Activated naive CD8-positive, alpha-beta T cell treated with anti-CD3 and anti-CD28 coated beads, Interleukin-2, amount 10 ng/mL, durations not matched to agents 7 days and 5 days (primary cell): Measurements from ENCODE around the gene C11orf91. TPM values are rescaled to one million over a fixed set of nuclear protein-coding genes. Genes with fewer than 3 reads are reported as not detected.
"Not testable (repeated sequence)": the region's sequence is repeated elsewhere in the genome, so short reads cannot be mapped to it uniquely, and the experiment has no call there.

ENCODE experiments used
- ATAC-seq: fragments of 150-1000 bp; cut with Tn5 transposase; one replicate; pipeline ENCODE4 v1.10.0; 2021; ENCODE audit warnings: low read depth, moderate library complexity
- POLR2A ChIA-PET: fragments of 350-600 bp; sonication (Branson Sonifier 250); formaldehyde crosslinking; loops from one replicate; lab custom pipeline; 2021; ENCODE audit warnings: antibody characterized with exemption; lab: Charles Lee
- DNase-seq: peaks from one replicate; pipeline ENCODE4 v3.0.0; 2021
- H3K27ac Mint-ChIP-seq: one replicate; pipeline ENCODE4 v1.8.0; 2022; ENCODE audit warnings: mild to moderate bottlenecking, mixed read lengths
- H3K27me3 Mint-ChIP-seq: one replicate; pipeline ENCODE4 v1.8.0; 2022; ENCODE audit warnings: mild to moderate bottlenecking, moderate library complexity, mixed read lengths
- H3K36me3 Mint-ChIP-seq: one replicate; pipeline ENCODE4 v1.8.0; 2021; ENCODE audit warnings: mild to moderate bottlenecking, mixed read lengths
- H3K4me1 Mint-ChIP-seq: one replicate; pipeline ENCODE4 v1.8.0; 2021; ENCODE audit warnings: mixed read lengths
- H3K4me3 Mint-ChIP-seq: one replicate; pipeline ENCODE4 v1.8.0; 2022; ENCODE audit warnings: mild to moderate bottlenecking, moderate library complexity, mixed read lengths
- H3K9me3 Mint-ChIP-seq: one replicate; pipeline ENCODE4 v1.8.0; 2021; ENCODE audit warnings: mixed read lengths
- total RNA-seq, 2 experiments: library from RNA; stranded (reverse); gene quantifications; one replicate each; pipeline ENCODE4 v1.2.3, GENCODE V29; 2021

C11orf91 gene
- total RNA-seq, 2 experiments from 2014 or later: 0.40 TPM; not detected in 1

DNA sequence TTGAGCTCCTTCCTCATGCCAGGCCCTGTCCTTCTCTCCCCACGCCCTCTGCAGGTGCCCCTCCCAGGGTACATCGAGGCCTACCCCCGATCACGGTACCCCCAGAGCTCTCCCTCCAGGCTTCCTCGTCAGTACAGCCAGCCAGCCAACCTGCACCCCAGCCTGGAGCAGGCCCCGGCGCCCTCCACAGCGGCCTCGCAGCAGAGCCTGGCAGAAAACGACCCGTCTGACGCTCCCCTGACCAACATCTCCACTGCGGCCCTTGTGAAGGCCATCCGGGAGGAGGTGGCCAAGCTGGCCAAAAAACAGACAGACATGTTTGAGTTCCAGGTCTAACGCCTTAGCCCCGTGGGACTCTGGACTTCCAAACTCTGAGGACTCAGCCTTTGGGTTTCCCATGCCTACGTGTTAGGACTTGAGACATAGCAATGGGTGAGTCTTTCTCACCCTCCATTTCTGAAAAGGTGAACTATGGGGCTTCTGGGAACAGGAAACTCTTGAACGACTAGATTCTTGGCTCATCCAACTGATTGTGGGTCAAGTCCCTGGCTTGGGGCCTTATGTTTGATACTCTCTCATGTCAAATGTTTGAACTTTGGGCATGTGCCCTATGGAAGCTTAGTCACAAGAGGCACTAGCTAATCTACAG is 32.7 kb downstream of the C11orf91 start:
- ATAC-seq (no peak), DNase-seq (no peak)
- no peak overlapping the region for H3K27ac Mint-ChIP-seq
- peaks cover 3% of the 10 kb centered on the region for H3K4me1 Mint-ChIP-seq
- no peaks in the 10 kb centered on the region for H3K9me3 Mint-ChIP-seq
- H3K36me3 Mint-ChIP-seq: no peaks in the 10 kb centered on the region
- peaks cover 6% of the 10 kb centered on the region for H3K27me3 Mint-ChIP-seq
- no peak overlapping the region for H3K4me3 Mint-ChIP-seq
- POLR2A ChIA-PET: no interaction called here

GRCh38 chr11:33665350-33666106 is 35.1 kb downstream of the C11orf91 start:
- POLR2A ChIA-PET: no interaction called here
- H3K4me1 Mint-ChIP-seq: no peaks in the 10 kb centered on the region
- no peak overlapping the region for H3K27ac Mint-ChIP-seq
- no peaks in the 10 kb centered on the region for H3K27me3 Mint-ChIP-seq
- H3K36me3 Mint-ChIP-seq: no peaks in the 10 kb centered on the region
- no peak for DNase-seq
- no peak overlapping the region for H3K4me3 Mint-ChIP-seq
- H3K9me3 Mint-ChIP-seq: no peaks in the 10 kb centered on the region
- ATAC-seq: no peak

- H3K9me3 Mint-ChIP-seq: no peaks in the 10 kb centered on the region
- H3K27ac Mint-ChIP-seq: no peak overlapping the region
- ATAC-seq: no peak
- no peaks in the 10 kb centered on the region for H3K4me1 Mint-ChIP-seq
- no peaks in the 10 kb centered on the region for H3K27me3 Mint-ChIP-seq
- no peak for DNase-seq
- H3K4me3 Mint-ChIP-seq: no peak overlapping the region
- POLR2A ChIA-PET: no interaction called here
- H3K36me3 Mint-ChIP-seq: no peaks in the 10 kb centered on the region
Measured at GRCh38 chr11:33664827-33665226, 35.8 kb downstream of the C11orf91 start.

GRCh38 chr11:33664166-33664565 is 36.5 kb downstream of the C11orf91 start:
- POLR2A ChIA-PET: no interaction called here
- Mint-ChIP-seq H3K27me3 (no peaks in the 10 kb centered on the region), H3K36me3 (no peaks in the 10 kb centered on the region), H3K27ac (no peak overlapping the region), H3K9me3 (no peaks in the 10 kb centered on the region), H3K4me1 (no peaks in the 10 kb centered on the region), H3K4me3 (no peak overlapping the region)
- ATAC-seq (no peak), DNase-seq (no peak)

- Mint-ChIP-seq H3K27me3 (no peaks in the 10 kb centered on the region), H3K36me3 (no peaks in the 10 kb centered on the region), H3K27ac (no peak overlapping the region), H3K4me1 (no peaks in the 10 kb centered on the region), H3K9me3 (no peaks in the 10 kb centered on the region), H3K4me3 (no peak overlapping the region)
- ATAC-seq (no peak), DNase-seq (no peak)
- POLR2A ChIA-PET: no interaction called here
Measured at GRCh38 chr11:33663121-33663520, 37.5 kb downstream of the C11orf91 start.

GRCh38 chr11:33661526-33661925 is 39.1 kb downstream of the C11orf91 start:
- POLR2A ChIA-PET, DNase-seq, H3K27me3 Mint-ChIP-seq, H3K36me3 Mint-ChIP-seq, H3K9me3 Mint-ChIP-seq, H3K4me3 Mint-ChIP-seq, H3K4me1 Mint-ChIP-seq, H3K27ac Mint-ChIP-seq, ATAC-seq: not testable (repeated sequence)

DNA sequence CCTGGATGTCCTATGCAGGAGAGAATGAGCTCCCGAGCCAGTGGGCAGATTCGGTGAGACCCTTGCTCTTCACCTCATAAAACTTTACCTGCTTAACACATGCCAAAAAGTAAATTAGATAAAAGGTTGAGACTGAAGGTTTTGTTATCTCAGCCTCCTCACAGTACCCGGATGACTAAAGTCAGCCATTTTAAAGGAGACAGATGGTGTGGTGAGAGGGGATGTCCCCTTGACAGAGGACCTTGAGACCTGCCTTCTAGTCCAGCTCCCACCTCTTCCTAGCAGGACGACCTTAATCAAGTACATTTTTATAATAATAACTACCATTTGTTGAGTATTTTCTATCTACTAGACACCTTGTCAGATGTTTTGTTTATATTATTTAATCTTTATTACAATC is 39.7 kb downstream of the C11orf91 start:
- POLR2A ChIA-PET: no interaction called here
- Mint-ChIP-seq H3K4me3 (no peak overlapping the region), H3K36me3 (no peaks in the 10 kb centered on the region), H3K9me3 (no peaks in the 10 kb centered on the region), H3K27me3 (peaks cover under 1% of the 10 kb centered on the region), H3K4me1 (no peaks in the 10 kb centered on the region), H3K27ac (no peak overlapping the region)
- no peak for DNase-seq
- ATAC-seq: no peak

- ATAC-seq: no peak
- H3K4me1 Mint-ChIP-seq: no peaks in the 10 kb centered on the region
- no peaks in the 10 kb centered on the region for H3K36me3 Mint-ChIP-seq
- POLR2A ChIA-PET: no interaction called here
- no peaks in the 10 kb centered on the region for H3K9me3 Mint-ChIP-seq
- DNase-seq: no peak
- H3K27ac Mint-ChIP-seq: no peak overlapping the region
- no peak overlapping the region for H3K4me3 Mint-ChIP-seq
- H3K27me3 Mint-ChIP-seq: peaks cover 7% of the 10 kb centered on the region
Measured at GRCh38 chr11:33659370-33660139, 41.1 kb downstream of the C11orf91 start.

GRCh38 chr11:33658195-33658900 is 42.3 kb downstream of the C11orf91 start:
- Mint-ChIP-seq H3K36me3 (no peaks in the 10 kb centered on the region), H3K4me1 (no peaks in the 10 kb centered on the region), H3K27me3 (peaks cover 10% of the 10 kb centered on the region), H3K27ac (no peak overlapping the region), H3K4me3 (no peak overlapping the region), H3K9me3 (no peaks in the 10 kb centered on the region)
- POLR2A ChIA-PET: no interaction called here
- no peak for DNase-seq
- ATAC-seq: no peak

- ATAC-seq (no peak), DNase-seq (no peak)
- H3K4me1 Mint-ChIP-seq: no peaks in the 10 kb centered on the region
- no peaks in the 10 kb centered on the region for H3K9me3 Mint-ChIP-seq
- H3K27ac Mint-ChIP-seq: no peak overlapping the region
- POLR2A ChIA-PET: no interaction called here
- peaks cover 10% of the 10 kb centered on the region for H3K27me3 Mint-ChIP-seq
- H3K36me3 Mint-ChIP-seq: no peaks in the 10 kb centered on the region
- H3K4me3 Mint-ChIP-seq: no peak overlapping the region
Measured at GRCh38 chr11:33657757-33658156, 42.9 kb downstream of the C11orf91 start.

DNA sequence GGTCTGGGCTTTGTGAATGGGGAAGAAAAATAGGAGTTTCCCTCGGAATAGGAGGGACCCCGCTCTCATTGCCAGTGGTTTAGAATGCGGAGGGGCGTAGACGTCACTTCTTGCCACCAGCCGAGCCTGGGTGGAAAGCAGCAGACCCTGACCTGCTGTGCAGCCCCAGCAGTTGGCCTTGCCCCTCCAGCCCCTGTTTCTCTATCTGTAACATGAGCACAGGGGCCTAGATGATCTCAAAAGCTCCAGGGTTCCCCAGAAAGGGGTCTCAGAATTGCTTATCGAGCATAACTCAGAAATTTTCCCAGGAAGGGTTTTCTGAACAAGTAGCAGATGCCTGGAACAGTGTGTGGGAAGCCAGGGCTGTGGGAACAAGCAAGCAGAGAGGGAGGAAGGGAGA is 43.9 kb downstream of the C11orf91 start:
- peaks cover 10% of the 10 kb centered on the region for H3K27me3 Mint-ChIP-seq
- no peaks in the 10 kb centered on the region for H3K9me3 Mint-ChIP-seq
- POLR2A ChIA-PET: no interaction called here
- DNase-seq (no peak), ATAC-seq (no peak)
- H3K27ac Mint-ChIP-seq: no peak overlapping the region
- no peak overlapping the region for H3K4me3 Mint-ChIP-seq
- H3K4me1 Mint-ChIP-seq: no peaks in the 10 kb centered on the region
- H3K36me3 Mint-ChIP-seq: no peaks in the 10 kb centered on the region

GRCh38 chr11:33655842-33656600 is 44.6 kb downstream of the C11orf91 start:
- ATAC-seq (no peak), DNase-seq (no peak)
- Mint-ChIP-seq H3K4me3 (no peak overlapping the region), H3K36me3 (no peaks in the 10 kb centered on the region), H3K27me3 (peaks cover 10% of the 10 kb centered on the region), H3K4me1 (no peaks in the 10 kb centered on the region), H3K9me3 (no peaks in the 10 kb centered on the region), H3K27ac (no peak overlapping the region)
- POLR2A ChIA-PET: no interaction called here

DNA sequence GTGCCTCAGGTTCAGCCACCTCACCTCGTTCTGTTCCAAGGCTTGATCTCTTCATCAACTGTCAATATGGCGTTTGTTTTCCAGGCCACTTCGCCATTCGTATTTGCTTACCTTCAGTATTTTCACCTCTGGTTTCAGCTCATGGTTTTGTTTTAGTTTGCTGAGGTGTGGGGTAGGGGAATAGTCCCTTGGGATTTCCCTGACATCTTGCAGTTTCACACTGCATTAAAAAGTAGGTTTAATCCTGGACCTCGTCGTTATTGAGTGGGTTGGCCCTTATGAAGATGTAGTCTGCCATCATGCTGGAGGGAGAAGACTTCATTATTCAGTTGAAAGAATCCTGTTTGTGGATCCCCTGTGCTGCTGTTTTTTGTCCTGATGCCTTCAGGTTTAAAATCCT is 46.0 kb downstream of the C11orf91 start:
- Mint-ChIP-seq H3K27me3 (peaks cover 15% of the 10 kb centered on the region), H3K36me3 (no peaks in the 10 kb centered on the region), H3K9me3 (no peaks in the 10 kb centered on the region), H3K4me3 (no peak overlapping the region), H3K4me1 (no peaks in the 10 kb centered on the region), H3K27ac (no peak overlapping the region)
- DNase-seq (no peak), ATAC-seq (no peak)
- POLR2A ChIA-PET: no interaction called here
